PC-3 (cell line): Measurements from ENCODE around the gene VEZT. TPM values are rescaled to one million over a fixed set of nuclear protein-coding genes. Genes with fewer than 3 reads are reported as not detected.
A peak's percentile ranks its signal among the peaks of the same experiment; 100 is the strongest.

ENCODE experiments used
- ATAC-seq: fragments of 200-7000 bp; cut with Tn5 transposase; 2 replicates; pipeline ENCODE4 v1.9.1; 2020; ENCODE audit warnings: mild to moderate bottlenecking, moderate library complexity
- BruUV-seq: library from RNA; stranded (reverse); fragments of 400-500 nt; replicated peaks from 2 replicates; lab custom pipeline; 2021; lab: Mats Ljungman, UMichigan
- CTCF ChIA-PET: fragments of 300-600 bp; sonication (Branson Sonifier 250); formaldehyde crosslinking; loops from one replicate; lab custom pipeline; 2022; ENCODE audit warnings: antibody characterized with exemption; lab: Charles Lee
- POLR2A ChIA-PET: fragments of 300-600 bp; sonication (Branson Sonifier 250); formaldehyde crosslinking; loops from one replicate; lab custom pipeline; 2022; ENCODE audit warnings: antibody characterized with exemption; ENCODE audit not compliant: unreplicated experiment; lab: Charles Lee
- DNase-seq: peaks from one replicate; pipeline ENCODE4 v3.0.0-alpha.2; 2015
- H2AFZ ChIP-seq: fragments of 300-600 bp; sonication (generic); 2 replicates; pipeline ENCODE4 v1.6.0; 2016; ENCODE audit warnings: antibody characterized with exemption, low read length
- H3F3A ChIP-seq: fragments of 300-600 bp; sonication (generic); one replicate; pipeline ENCODE4 v1.6.0; 2017; ENCODE audit warnings: antibody characterized with exemption, low read length, control low read depth, mild to moderate bottlenecking; ENCODE audit not compliant: unreplicated experiment
- H3K27ac ChIP-seq: fragments of 300-600 bp; sonication (generic); 2 replicates; pipeline ENCODE4 v1.5.1; 2016; ENCODE audit warnings: mild to moderate bottlenecking, low read length
- H3K27me3 ChIP-seq: fragments of 300-600 bp; sonication (generic); 2 replicates; pipeline ENCODE4 v1.6.1; 2016; ENCODE audit warnings: low read length, mixed read lengths
- H3K36me3 ChIP-seq: fragments of 300-600 bp; sonication (generic); 2 replicates; pipeline ENCODE4 v1.6.1; 2016; ENCODE audit warnings: low read depth, mixed run types, low read length, mixed read lengths
- H3K4me1 ChIP-seq: fragments of 300-600 bp; sonication (generic); 2 replicates; pipeline ENCODE4 v1.5.1; 2016; ENCODE audit warnings: low read length; ENCODE audit not compliant: insufficient read depth
- H3K4me2 ChIP-seq: fragments of 300-600 bp; sonication (generic); 2 replicates; pipeline ENCODE4 v1.6.0; 2016; ENCODE audit warnings: low read length
- H3K4me3 ChIP-seq: fragments of 300-600 bp; sonication (generic); 2 replicates; pipeline ENCODE4 v1.5.1; 2016; ENCODE audit warnings: mild to moderate bottlenecking, low read length, mixed read lengths
- H3K79me2 ChIP-seq: fragments of 300-600 bp; sonication (generic); 2 replicates; pipeline ENCODE4 v1.6.1; 2017; ENCODE audit warnings: low read length, mixed read lengths
- H3K9ac ChIP-seq: fragments of 300-600 bp; sonication (generic); 2 replicates; pipeline ENCODE4 v1.6.0; 2016; ENCODE audit warnings: mild to moderate bottlenecking, low read length
- H3K9me2 ChIP-seq: fragments of 300-600 bp; sonication (generic); replicated peaks from 2 replicates; pipeline ENCODE4 v1.6.1; 2016; ENCODE audit warnings: mixed run types, low read length, mixed read lengths
- H3K9me3 ChIP-seq: fragments of 300-600 bp; sonication (generic); 2 replicates; pipeline ENCODE4 v1.6.1; 2016; ENCODE audit warnings: low read length, mixed read lengths
- H4K20me1 ChIP-seq: fragments of 300-600 bp; sonication (generic); 2 replicates; pipeline ENCODE4 v1.6.1; 2016; ENCODE audit warnings: low read length, mixed read lengths
- EZH2 ChIP-seq: fragments of 300-600 bp; sonication (generic); IDR thresholded peaks from one replicate; pipeline ENCODE4 v1.6.1; 2017; ENCODE audit warnings: antibody characterized with exemption, mild to moderate bottlenecking, low read length; ENCODE audit not compliant: unreplicated experiment
- EZH2phosphoT487 ChIP-seq: fragments of 300-600 bp; sonication (generic); IDR thresholded peaks from 2 replicates; pipeline ENCODE4 v1.6.1; 2018; ENCODE audit warnings: mild to moderate bottlenecking, antibody characterized with exemption, low read length, borderline replicate concordance
- intact Hi-C: fragments of 100-400 bp; cut with micrococcal nuclease; formaldehyde crosslinking; loops from 2 replicates; pipeline ENCODE4 v1.9.0; 2023
- total RNA-seq: library from RNA; depleted of rRNA; stranded (reverse); fragments of >200 nt; gene quantifications from 2 replicates; pipeline ENCODE4 v1.2.3, GENCODE V29; 2014
- TF ChIP-seq, protein P1 (sequence below): fragments of 300-600 bp; sonication (generic); conservative IDR thresholded peaks from 2 replicates; pipeline ENCODE4 v1.5.1; 2017; ENCODE audit warnings: antibody characterized with exemption, low read depth, mild to moderate bottlenecking, low read length

Gene VEZT
- total RNA-seq, 1 experiment from 2014 or later: 83.6 TPM

DNA sequence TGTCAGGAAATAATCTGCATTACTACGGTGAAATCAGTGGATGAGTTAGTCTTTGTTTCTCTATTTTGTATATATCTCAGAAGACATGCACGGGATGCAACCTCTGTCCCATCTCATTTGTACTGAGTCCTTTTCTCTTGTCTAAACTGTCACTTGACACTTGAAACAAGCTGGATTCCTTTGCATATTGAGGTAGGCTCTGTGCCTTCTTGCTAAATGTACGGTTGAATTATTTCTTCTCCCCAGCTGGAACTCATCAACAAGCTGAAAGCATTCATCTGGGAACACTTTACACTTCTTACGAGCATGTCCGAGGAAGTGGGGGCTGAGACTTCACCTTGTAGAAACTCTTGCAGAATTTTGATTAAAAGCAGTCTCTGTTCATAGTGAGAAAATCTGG is 119.5 kb downstream of the VEZT start:
- Histone ChIP-seq H3K27ac (no peak overlapping the region), H3F3A (no peaks in the 10 kb centered on the region), H3K4me2 (no peak overlapping the region), H3K9ac (no peak overlapping the region), H3K4me3 (no peak overlapping the region), H2AFZ (no peak overlapping the region), H3K4me1 (peaks cover 42% of the 10 kb centered on the region), H3K36me3 (no peaks in the 10 kb centered on the region), H4K20me1 (no peaks in the 10 kb centered on the region), H3K79me2 (no peaks in the 10 kb centered on the region), H3K9me3 (no peaks in the 10 kb centered on the region), H3K27me3 (no peaks in the 10 kb centered on the region), H3K9me2 (no peaks in the 10 kb centered on the region)
- POLR2A ChIA-PET: no interaction called here
- BruUV-seq: no TSS peak
- CTCF ChIA-PET: interaction anchor here (1.4 kb wide), 1 partner anchor 197 kb away, joined by 15 read pairs; no protein-coding TSS in a partner anchor
- DNase-seq: no peak
- no peak for ATAC-seq
- no peak for TF ChIP-seq EZH2phosphoT487
- TF ChIP-seq, protein P1, sequence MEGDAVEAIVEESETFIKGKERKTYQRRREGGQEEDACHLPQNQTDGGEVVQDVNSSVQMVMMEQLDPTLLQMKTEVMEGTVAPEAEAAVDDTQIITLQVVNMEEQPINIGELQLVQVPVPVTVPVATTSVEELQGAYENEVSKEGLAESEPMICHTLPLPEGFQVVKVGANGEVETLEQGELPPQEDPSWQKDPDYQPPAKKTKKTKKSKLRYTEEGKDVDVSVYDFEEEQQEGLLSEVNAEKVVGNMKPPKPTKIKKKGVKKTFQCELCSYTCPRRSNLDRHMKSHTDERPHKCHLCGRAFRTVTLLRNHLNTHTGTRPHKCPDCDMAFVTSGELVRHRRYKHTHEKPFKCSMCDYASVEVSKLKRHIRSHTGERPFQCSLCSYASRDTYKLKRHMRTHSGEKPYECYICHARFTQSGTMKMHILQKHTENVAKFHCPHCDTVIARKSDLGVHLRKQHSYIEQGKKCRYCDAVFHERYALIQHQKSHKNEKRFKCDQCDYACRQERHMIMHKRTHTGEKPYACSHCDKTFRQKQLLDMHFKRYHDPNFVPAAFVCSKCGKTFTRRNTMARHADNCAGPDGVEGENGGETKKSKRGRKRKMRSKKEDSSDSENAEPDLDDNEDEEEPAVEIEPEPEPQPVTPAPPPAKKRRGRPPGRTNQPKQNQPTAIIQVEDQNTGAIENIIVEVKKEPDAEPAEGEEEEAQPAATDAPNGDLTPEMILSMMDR: no peak
- TF ChIP-seq EZH2: no peak
- intact Hi-C loops: loop anchor here (2.0 to 10.0 kb wide), 5 partner anchors 120 to 1202 kb away; partner anchors contain the start of genes FGD6, METAP2 and VEZT

DNA sequence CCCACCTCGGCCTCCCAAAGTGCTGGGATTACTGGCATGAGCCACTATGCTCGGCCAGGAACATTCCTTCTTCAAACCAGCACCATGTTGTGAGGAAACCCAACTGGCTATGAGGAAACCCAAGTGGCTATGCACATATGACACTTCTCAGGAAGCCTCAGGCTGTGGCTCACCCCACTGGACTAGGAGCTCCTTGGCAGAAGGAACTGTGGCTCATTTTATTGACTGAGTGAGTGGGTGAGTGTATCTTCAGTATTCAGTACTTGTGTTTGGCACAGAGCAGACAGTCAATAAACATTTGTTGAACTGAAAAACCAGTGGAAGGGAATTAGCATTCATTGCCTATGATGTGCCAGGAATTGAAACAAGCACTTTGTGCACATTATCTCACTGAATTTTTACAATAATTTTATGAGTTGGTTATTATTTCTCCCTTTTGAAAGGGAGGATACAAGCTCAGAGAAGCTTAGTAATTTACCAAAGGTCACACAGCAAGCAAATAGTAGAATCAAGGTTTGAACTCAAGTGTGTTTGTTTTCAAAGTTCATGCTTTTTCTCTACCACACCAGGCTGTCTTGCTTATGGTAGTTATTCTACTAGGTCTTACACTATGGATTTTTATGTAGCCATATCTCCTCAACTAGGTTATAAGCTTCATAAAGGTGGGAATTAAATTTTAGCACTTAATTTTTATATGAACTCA is 121.6 kb downstream of the VEZT start:
- no peaks in the 10 kb centered on the region for H3K9me2 ChIP-seq
- H3F3A ChIP-seq: no peaks in the 10 kb centered on the region
- no peak overlapping the region for H3K9ac ChIP-seq
- H3K4me3 ChIP-seq: no peak overlapping the region
- H3K27ac ChIP-seq: peak overlapping the region; percentile 7; the same call in 1 of the 2 replicates
- intact Hi-C loops: loop anchor here (5.0 to 10.0 kb wide), 2 partner anchors 133 to 1204 kb away; partner anchors contain the start of gene METAP2
- ChIA-PET POLR2A (no interaction called here), CTCF (interaction anchor here (0.6 to 2.4 kb wide), 2 partner anchors 195 to 215 kb away, joined by 4 to 12 read pairs; no protein-coding TSS in a partner anchor)
- no TSS peak for BruUV-seq
- H3K9me3 ChIP-seq: no peaks in the 10 kb centered on the region
- peak; percentile 46 for ATAC-seq
- H3K4me1 ChIP-seq: peaks cover 37% of the 10 kb centered on the region
- H3K27me3 ChIP-seq: no peaks in the 10 kb centered on the region
- no peaks in the 10 kb centered on the region for H3K79me2 ChIP-seq
- H4K20me1 ChIP-seq: no peaks in the 10 kb centered on the region
- peak; percentile 80 for DNase-seq
- no peaks in the 10 kb centered on the region for H3K36me3 ChIP-seq
- TF ChIP-seq, protein P1: no peak
- TF ChIP-seq EZH2phosphoT487 (no peak), EZH2 (no peak)
- H2AFZ ChIP-seq: no peak overlapping the region
- no peak overlapping the region for H3K4me2 ChIP-seq

DNA sequence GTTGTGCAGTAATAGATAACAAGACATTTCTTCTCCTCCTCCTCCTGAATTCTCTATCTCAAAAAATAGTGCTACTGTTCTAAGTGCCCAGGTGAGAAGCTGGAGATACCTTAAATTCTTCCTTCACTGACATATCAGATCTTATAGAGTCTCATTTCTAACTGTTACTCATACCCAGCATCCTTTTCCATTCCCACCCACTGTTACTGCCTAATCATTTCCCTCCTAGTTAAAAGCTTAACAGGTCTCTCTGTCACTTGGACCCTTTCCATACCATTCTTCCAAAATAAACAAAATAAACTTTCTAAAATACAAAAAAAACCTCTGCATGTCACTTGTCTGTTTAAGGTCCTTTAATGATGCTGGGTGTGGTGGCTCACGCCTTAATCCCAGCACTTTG is 124.4 kb downstream of the VEZT start:
- H3K27ac ChIP-seq: no peak overlapping the region
- H3K4me3 ChIP-seq: no peak overlapping the region
- H3F3A ChIP-seq: no peaks in the 10 kb centered on the region
- CTCF ChIA-PET: interaction anchor here (1.0 kb wide), 1 partner anchor 193 kb away, joined by 4 read pairs; no protein-coding TSS in a partner anchor
- no peaks in the 10 kb centered on the region for H4K20me1 ChIP-seq
- TF ChIP-seq EZH2phosphoT487 (no peak), EZH2 (no peak)
- TF ChIP-seq, protein P1: no peak
- peaks cover 20% of the 10 kb centered on the region for H3K4me1 ChIP-seq
- no peak for DNase-seq
- H3K79me2 ChIP-seq: no peaks in the 10 kb centered on the region
- H3K36me3 ChIP-seq: no peaks in the 10 kb centered on the region
- no peaks in the 10 kb centered on the region for H3K9me2 ChIP-seq
- H3K9me3 ChIP-seq: no peaks in the 10 kb centered on the region
- ATAC-seq: no peak
- POLR2A ChIA-PET: no interaction called here
- H3K9ac ChIP-seq: no peak overlapping the region
- no TSS peak for BruUV-seq
- intact Hi-C loops: loop anchor here (5.0 kb wide), 1 partner anchor 70 kb away; no protein-coding TSS in a partner anchor
- no peak overlapping the region for H3K4me2 ChIP-seq
- no peak overlapping the region for H2AFZ ChIP-seq
- no peaks in the 10 kb centered on the region for H3K27me3 ChIP-seq
